ENCODE data around the gene C3orf22. TPM values are rescaled to one million over a fixed set of nuclear protein-coding genes. Genes with fewer than 3 reads are reported as not detected.

Gene C3orf22
- total RNA-seq, 1 donor from 2014 or later = not detected

DNA sequence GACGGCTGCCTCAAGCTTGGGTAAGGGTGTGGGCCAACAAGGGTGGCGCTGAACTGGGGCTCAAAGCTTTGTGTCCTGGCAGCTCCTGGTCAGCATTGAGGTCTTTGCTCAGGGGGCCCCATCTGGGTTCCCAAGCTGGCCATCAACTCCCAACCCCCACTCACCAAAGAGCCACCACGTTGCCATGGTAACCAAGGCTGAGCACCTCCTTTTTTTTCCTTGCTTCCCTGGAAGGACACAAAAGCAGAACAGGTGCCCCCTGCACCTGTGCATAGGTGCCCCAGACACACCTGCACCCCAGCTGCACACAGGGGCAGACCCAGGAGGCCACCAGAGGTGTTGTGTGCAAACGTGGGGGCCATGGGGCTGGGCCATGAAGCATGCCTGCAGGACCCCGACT is 57.7 kb downstream of the C3orf22 start:
- TF ChIP-seq, protein P1, sequence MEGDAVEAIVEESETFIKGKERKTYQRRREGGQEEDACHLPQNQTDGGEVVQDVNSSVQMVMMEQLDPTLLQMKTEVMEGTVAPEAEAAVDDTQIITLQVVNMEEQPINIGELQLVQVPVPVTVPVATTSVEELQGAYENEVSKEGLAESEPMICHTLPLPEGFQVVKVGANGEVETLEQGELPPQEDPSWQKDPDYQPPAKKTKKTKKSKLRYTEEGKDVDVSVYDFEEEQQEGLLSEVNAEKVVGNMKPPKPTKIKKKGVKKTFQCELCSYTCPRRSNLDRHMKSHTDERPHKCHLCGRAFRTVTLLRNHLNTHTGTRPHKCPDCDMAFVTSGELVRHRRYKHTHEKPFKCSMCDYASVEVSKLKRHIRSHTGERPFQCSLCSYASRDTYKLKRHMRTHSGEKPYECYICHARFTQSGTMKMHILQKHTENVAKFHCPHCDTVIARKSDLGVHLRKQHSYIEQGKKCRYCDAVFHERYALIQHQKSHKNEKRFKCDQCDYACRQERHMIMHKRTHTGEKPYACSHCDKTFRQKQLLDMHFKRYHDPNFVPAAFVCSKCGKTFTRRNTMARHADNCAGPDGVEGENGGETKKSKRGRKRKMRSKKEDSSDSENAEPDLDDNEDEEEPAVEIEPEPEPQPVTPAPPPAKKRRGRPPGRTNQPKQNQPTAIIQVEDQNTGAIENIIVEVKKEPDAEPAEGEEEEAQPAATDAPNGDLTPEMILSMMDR (IDR thresholded peaks at IDR 0.05) = no peak
- CTCF ChIA-PET = no interaction called here
- intact Hi-C loops (cut with micrococcal nuclease) = no loop called here
- no peak for DNase-seq
- POLR2A ChIA-PET = no interaction called here
- Mint-ChIP-seq H3K4me1 (peaks cover 2% of the 10 kb centered on the region), H3K27me3 (peaks cover 3% of the 10 kb centered on the region), H3K9me3 (no peaks in the 10 kb centered on the region), H3K27ac (no peak overlapping the region), H3K36me3 (ENCODE audit: low read depth) (no peaks in the 10 kb centered on the region), H3K4me3 (no peak overlapping the region)
- ATAC-seq (ENCODE audit: low read depth) = no peak

DNA sequence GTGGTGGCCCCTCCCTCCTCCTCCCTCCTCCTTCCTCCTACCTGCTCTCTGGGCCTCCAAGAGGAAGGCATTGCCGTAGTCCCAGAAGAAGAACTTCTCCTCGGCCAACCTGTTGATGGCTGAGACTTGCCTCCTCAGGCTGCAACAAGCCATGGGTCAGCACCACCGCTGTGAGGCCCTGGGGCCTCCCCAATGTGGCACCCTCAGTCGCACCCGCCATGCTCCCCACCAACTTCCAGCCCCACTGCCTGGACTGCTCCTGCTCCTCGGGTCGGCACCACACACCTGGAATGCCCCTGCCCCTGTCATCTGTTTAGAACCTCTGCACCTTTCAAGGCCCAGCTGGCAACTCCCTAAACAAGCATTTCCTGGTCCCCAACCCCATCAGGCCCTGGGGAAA is 58.7 kb downstream of the C3orf22 start:
- ATAC-seq (ENCODE audit: low read depth) (no peak), DNase-seq (no peak)
- TF ChIP-seq, protein P1 (IDR thresholded peaks at IDR 0.05) = no peak
- no peak overlapping the region for H3K4me3 Mint-ChIP-seq
- no peak overlapping the region for H3K27ac Mint-ChIP-seq
- H3K36me3 Mint-ChIP-seq (ENCODE audit: low read depth) = no peaks in the 10 kb centered on the region
- H3K9me3 Mint-ChIP-seq = no peaks in the 10 kb centered on the region
- peaks cover 2% of the 10 kb centered on the region for H3K4me1 Mint-ChIP-seq
- CTCF ChIA-PET = no interaction called here
- POLR2A ChIA-PET = no interaction called here
- H3K27me3 Mint-ChIP-seq = no peaks in the 10 kb centered on the region
- intact Hi-C loops (cut with micrococcal nuclease) = no loop called here

Other genes with a start within 250 kb of the C3orf22 start
- gene KLF15, start 201.5 kb downstream of the C3orf22 start, total RNA-seq = 0.31 and 0.39 TPM in 2 replicates
- gene CFAP100, start 164.0 kb downstream of the C3orf22 start, total RNA-seq = not detected in 2 replicates
- 37.4 and 45.4 TPM in 2 replicates for gene ZXDC, start 83.0 kb downstream of the C3orf22 start, total RNA-seq
- not detected in 2 replicates for gene UROC1, start 41.2 kb downstream of the C3orf22 start, total RNA-seq
- gene CHST13, start 34.8 kb downstream of the C3orf22 start, total RNA-seq = not detected in 2 replicates
- gene TXNRD3, start 96.2 kb upstream of the C3orf22 start, total RNA-seq = 0.51 and 0.76 TPM in 2 replicates
- gene CHCHD6, start 145.3 kb upstream of the C3orf22 start, total RNA-seq = 7.5 and 10.0 TPM in 2 replicates